ENCODE results near the gene SYT17.

GRCh38 chr16:19289811-19290485 lies 121.9 kb downstream of the SYT17 start:
- TF ChIP-seq CTCF (conservative IDR thresholded peaks at IDR 0.05): no peak
- TF ChIP-seq EZH2 (IDR thresholded peaks at IDR 0.05; ENCODE audit: low read depth): no peak

All from PC-9 (cell line).